Hematopoietic multipotent progenitor cell treated with erythropoietin and hydrocortisone succinate and interleukin-3 and kit ligand, for 6 days (in vitro differentiated cells): ENCODE results near the gene SAMD3.
"Not testable (repeated sequence)": the region's sequence is repeated elsewhere in the genome, so short reads cannot be mapped to it uniquely, and the experiment has no call there.

Source experiments
- DNase-seq: peaks from one replicate; pipeline ENCODE4 v3.0.0-alpha.2; 2015

The SAMD3 gene, protein sequence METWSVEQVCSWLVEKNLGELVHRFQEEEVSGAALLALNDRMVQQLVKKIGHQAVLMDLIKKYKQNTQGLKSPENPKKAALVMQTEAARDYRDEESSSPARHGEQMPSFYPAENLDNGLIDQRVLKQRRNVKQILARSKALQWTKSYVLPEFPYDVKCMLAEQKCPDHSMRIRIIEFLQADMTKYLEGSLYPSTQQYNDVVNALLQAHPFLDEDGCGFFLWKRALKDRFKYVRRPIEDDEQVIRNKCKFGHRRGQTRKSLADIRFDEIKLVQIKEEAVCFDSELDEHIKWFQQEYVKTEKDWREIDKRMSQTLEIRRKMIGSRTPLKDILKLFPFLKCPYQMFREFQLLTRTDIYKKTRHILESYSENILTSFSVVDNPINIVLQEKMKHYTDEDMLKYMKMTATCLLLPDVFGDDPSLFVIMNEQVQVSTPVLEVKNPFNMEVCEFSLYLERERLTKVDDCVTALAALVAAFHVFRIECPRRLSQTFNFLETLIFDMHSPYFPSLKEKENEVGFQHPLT

DNA sequence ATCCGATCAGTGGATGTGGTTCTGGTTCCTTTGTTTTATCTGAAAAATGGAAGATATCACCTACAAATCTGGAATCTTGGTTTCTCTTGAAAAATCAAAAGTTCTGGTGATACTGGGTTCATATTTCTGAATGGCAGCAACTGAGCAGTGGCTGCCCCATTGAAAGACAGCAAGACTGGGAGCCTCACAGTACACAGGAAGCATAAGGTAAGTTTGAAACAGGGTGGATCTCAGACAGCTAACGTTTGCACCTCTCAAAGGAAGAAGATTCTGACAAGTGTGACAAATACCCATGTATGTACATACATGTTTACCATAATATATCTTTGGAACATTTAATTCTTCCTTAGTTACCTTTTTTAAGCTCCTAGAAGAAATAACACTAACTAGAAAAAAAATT lies at the start of gene SAMD3:
Gene SAMD3, minus strand, starts transcription at position 177 of the 400 bp plus-strand sequence. CDS start 7,678 bp downstream, outside the sequence.
- DNase-seq = no peak

DNA sequence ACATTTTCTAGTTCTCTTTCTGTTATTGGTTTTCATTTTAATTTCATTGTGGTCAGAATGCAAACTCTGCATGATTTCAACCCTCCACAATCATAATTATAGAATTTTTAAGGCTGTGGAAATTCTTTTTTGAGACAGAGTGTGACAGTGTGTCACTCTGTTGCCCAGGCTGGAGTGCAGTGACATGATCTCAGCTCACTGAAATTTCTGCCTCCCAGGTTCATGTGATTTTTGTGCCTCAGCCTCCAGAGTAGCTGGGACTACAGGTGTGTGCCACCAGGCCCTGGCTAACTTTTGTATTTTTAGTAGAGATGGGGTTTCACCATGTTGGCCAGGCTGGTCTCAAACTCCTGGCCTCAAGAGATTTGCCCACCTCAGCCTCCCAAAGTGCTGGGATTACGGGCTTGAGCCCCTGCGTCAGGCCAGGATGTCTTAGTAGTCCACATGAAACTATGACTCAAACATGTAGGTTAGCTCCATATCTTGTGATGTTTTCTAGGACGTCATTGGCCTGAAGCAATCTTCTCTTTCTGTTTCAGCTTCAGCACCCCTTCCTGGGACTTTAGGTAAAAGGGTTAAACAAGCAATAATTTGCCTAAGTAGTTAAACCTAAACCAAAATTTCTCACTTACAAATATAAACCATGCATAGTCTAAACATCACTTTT lies 47.4 kb upstream of the SAMD3 start:
- no peak for DNase-seq

DNA sequence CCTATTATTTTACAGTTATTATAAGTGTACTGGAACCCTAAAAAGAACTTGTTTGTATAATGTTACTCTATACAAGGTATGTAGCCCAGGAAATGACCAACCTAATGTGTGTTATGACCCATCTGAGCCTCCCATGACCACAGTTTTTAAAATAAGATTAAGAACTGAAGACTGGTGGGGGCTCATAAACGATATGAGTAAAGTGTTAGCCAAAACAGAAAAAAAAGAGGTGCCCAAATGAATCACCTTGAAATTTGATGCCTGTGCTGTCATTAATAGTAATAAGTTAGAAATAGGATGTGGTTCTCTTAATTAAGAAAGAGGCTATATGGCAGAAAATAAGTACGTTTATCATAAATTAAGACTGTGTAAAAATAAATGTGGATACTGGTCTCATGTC lies 42.8 kb upstream of the SAMD3 start:
- DNase-seq = not testable (repeated sequence)

DNA sequence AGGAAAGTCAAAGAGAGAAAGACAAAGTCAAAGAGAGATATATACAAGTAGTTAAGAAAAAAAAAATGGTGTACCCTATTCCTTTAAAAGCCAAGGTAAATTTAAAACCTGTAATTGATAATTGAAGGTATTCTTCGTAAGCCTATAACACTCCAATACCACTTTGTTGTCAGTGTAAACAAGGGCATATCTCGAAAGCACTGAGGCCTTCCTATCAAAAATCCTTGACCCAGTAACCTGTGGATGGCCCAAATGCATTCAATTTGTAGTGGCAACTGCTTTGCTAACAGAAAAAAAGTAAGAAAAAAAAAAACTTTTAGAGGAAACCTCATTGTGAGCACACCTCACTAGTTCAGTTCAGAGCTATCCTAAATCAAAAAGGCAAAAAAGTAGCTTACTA lies 39.3 kb upstream of the SAMD3 start:
- no peak for DNase-seq

DNA sequence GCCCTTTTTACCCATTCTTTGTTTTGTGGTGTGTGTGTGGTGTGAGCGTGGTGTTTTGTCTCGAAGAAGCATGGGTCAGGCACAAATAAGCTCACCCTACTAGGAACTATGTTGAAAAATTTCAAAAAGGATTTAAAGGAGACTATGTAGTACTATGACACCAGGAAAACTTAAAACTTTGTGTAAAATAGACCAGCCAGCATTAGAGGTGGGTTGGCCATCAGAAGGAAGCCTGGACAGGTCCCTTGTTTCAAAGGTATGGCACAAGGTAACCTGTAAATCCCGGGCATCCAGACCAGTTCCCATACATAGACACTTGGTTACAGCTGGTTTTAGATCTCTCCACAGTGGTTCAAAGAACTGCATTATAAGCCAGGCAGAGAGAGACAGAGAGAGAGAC lies 38.8 kb upstream of the SAMD3 start:
- DNase-seq = not testable (repeated sequence)

DNA sequence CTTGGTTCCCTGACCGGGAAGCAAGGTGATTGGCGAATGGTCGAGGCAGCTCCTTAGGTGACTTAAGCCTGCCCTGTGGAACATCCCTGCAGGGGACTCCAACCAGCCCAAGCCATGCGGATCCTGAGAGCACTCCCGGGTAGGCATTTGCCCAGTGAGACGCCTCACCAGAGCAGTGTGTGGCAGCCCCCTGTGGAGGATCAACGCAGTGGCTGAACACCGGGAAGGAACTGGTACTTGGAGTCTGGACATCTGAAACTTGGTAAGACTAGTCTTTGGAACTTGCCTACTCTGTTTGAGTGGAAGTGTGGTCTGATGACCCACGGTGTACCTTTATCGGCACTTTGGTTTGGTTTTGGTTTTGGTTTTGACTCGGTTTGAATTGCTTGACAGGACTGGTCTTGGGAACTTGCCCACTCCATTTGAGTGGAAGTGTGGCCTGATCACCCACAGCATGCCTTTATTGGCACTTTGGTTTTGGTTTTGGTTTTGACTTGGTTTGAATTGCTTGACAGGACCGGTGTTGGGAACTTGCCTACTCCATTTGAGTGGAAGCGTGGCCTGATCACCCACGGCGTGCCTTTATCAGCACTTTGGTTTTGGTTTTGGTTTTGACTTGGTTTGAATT lies 38.0 kb upstream of the SAMD3 start:
- not testable (repeated sequence) for DNase-seq

DNA sequence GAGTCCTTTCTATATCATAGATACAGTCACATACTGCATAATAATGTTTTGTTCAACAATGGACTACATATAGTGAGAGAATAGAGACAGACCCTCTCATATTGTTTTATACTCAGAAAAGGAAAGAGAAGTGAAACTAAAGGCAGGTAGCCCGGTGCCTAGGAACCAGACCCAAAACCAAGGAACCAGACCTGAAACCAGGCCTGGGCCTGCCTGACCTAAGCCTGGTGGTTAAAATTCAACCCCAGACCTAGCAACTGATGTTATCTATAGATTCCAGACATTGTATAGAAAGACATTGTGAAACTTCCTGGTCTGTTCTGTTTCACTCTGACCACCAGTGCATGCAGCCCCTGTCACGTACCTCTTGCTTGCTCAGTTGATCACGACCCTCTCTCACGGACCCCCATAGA lies 37.3 kb upstream of the SAMD3 start:
- not testable (repeated sequence) for DNase-seq

DNA sequence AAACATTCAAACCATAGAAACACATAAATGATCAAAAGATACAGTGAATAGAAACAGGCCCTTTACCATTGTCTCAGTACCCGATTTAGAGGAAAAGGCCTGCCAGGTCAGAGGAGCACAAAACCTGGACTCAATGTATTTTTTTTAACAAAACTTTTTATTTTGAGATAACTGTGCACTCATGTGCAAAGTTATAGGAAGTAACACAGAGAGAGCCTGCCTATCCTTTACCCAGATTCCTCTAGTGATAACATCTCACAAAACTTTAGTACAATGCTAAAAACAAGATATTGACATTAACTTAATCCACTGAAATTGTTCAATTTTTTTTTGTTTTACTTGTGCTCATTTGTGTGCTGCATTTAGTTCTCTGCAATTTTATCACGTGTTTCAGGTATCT lies 36.8 kb upstream of the SAMD3 start:
- no peak for DNase-seq

DNA sequence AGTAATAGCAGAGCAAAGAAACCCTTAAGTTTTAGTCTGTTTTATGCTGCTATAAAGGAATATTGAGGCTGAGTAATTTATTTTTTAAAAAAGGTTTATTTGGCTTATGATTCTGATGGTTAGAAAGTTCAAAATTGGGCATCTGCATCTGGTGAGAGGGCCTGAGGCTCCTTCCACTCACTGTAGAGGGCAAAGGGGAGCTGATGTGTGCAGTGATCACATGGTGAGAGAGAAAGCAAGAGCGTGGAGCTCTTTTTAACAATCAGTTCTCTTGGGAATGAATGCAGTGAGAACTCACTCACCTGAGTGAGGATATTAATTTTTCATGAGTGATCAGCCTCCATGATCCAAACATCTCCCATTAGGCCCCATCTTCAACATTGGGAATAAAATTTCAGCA lies 36.4 kb upstream of the SAMD3 start:
- no peak for DNase-seq

DNA sequence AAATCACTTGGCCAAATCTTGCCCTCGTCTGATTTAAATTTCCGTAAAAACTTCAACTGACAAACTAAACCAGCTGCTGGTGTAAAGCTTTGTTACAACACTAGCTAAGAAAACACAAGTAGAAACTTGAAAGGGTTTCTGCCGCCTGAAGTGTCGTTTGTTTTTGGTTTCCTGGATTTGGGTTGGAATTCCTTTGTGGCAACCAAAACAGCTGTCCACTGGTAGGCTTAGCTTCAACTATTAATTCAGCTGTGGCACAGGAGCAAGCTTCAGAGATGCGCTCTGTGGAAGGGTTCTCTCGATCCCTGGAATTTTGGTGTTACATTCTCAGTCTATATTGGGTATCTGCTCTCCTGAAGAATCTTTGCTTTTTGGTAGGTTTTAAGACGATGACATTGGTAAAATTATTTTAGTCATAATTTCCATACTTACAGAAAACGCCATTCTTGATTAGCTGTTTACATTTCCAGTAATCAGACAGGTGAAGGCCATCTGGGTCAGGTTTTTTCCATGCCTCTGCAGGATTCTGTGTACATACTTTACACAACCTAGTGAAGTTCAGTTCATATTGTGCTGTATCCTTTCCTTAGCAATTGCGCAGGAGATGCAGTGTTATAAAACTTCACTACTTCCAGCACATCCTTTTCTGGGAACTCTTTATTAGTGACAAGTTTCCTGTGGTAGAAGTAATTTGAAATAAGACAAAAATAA lies 29.9 kb upstream of the SAMD3 start:
- DNase-seq = no peak

DNA sequence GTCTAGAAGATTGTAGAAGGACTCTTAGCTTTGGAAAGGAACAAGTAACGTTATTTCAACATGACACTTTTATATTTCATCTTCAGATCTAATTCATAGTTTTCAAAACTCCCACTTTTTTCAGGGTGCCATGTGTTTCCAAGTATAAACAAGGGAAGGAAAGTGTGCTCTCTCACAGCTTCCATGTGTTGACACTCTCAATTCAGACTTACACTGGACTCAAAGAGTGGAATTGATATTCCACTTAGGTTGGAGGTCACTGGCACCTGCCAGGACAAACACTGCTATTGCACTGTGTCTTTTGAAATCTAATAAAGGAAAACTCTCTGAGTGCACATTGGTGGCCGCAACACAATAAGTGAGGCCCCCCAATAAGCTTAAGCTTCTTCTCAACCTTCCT lies 22.5 kb upstream of the SAMD3 start:
- DNase-seq = no peak

DNA sequence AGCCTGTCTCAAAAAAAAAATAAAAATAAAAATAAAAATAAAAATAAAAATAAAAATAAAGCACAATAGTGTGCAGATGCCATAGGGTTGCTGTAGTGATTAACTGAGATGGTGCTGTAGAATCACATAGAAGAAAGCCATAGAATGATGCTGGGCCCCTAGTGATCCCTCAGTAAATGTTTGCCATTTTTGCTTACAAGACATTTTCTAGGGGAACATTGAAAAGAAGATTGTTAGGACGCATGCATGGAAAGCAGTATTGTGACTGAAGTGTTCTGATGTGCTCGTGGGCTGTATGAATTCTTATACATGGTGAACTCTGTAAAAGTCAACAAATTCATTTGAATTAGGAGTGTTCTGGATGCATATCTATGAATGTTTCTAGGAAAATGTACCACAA lies 22.0 kb upstream of the SAMD3 start:
- no peak for DNase-seq

DNA sequence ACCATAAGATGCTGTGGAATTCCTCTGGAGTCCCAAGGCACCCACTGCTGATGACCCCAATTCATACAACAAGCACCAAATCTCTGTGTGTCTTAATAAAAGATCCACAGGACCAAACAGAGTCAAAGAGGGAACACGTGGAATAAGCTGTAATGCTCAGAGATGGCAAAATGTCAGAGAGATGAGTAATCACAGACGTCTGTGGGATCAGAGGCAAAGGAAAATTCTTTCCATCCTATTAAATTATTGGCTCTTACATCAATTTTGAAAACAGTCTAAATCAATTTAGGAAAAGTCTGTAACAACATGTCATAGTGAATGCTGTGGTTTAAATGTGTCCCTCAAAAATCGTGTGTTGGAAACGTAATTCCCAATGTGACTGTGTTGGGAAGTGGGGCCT lies 17.5 kb upstream of the SAMD3 start:
- no peak for DNase-seq

DNA sequence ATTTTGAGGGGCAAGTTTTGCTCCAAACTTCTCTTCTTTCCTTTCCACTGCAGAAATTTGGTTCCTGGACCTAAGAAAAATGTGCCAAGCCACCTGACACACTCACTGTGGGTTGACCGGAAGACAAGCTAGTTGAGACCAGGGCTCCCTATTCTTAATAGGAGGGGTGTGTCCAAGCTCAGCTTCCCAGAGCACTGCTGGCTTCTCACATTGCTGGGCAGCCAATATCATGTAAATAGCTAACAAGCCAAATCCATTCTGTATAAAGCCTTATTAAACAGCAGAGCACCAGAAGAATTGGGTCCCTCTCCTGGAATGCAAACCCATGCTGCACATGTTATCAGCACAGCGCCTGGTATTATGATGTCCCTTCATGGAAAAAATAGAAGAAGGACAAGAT lies 17.0 kb upstream of the SAMD3 start:
- DNase-seq = no peak

DNA sequence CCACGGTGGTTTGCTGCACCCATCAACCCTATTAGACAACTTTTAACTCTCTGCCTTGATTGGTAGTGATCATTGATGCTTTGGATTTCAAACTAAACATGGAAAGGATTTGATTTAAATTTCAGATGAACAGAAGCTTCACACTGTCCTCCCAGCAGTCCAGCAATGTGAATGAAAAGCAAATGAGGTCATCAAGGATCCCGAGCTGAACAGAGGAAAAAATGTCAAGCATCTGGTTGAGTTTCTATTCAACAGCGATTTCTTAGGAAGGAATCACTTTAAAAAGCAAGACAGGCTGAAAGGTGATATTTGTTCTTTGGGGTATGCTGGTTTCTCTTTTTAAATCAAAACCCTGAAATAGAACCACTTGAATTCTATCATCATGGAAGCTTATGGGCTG lies 10.6 kb upstream of the SAMD3 start:
- no peak for DNase-seq

DNA sequence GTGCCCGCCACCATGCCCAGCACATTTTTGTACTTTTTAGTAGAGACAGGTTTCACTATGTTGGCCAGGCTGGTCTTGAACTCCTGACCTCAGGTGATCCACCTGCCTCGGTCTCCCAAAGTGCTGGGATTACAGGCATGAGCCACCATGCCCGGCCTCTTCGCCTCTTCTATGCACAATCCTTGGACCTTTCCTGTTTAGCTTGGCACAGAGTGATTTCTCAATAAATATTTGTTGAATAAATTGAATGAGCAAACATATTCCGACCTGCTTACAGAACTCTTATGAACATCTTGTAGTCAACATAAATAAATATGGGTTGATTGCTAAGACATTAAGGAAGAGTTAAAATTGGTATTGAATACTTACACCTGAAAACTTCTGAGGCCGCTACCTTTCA lies 7.8 kb upstream of the SAMD3 start:
- DNase-seq = not testable (repeated sequence)

DNA sequence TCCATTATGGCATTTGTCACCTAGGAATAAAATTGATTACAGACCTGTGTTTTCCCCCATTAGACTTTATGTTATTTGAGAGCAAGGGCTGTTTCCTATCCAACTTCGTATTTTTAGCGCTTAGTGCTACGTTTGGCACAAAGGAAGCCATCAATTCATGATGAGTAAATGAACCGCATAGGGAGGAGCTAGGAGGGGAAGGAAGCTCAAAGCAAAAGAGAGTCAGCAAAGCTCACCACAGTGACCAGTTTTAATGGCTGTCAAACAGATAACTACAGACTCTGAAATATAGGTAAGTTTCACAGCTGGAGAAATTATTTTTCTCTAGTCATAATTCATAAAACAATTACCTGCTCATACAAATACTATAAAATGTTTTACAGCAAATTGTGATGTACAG lies 6.9 kb upstream of the SAMD3 start:
- DNase-seq = no peak

DNA sequence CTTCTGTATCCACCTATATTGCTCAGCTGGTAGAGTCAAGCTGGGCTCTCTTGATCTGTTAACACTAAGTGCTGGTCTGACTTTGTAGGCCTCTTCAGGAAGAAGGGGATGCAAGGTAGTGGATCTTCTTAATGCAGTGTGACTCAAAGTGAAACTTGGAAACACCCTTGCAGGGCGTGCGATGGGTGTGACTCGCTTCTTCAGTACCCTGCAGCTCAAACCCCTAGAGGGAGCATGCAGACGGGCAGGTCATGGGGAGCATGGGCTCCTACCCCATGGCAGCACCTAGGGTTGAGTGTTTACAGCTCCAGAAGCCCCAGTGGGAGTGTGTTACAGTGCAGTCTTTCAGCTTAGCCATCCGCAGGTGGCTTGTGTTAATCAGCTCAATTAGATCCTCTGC lies 757 bp upstream of the SAMD3 start:
- DNase-seq = peak; percentile 45

DNA sequence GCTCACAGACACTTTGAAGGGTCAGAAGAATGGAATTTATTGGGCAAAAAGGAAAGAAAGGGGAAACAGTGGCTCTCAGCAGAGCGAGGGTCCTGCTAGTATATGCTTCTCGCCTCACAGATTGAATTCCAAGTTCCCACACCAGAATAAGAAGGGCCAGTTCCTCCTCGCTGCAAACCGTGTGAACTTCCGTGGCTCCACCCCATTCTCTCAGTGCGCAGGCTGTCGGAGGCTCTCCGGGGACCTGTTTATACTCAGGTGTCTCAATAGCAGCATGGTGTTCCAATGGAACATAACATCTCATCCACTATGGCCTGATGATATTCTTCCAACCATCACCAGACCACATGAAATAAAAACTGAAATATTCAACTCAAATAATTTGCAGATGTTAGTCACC lies 4.6 kb downstream of the SAMD3 start:
- DNase-seq = no peak

DNA sequence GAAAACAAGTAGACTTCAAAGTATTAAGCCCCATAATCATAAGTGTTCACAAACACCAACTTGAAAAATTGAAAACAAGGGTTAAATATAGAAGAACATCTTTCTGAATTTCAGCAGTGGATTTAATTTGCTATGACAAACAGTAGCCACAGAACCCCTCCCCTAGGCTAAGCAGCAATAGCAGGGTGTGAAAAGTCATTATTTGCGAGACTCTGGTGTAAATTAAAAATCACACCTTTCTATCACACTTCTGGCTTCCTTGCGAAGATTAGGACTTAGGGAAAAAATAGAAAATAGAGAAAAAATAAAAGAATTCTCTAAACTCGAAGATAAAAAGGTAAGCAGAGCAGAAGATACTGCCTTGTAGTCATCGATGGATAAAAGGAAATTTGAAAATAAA lies 6.1 kb downstream of the SAMD3 start:
- no peak for DNase-seq

DNA sequence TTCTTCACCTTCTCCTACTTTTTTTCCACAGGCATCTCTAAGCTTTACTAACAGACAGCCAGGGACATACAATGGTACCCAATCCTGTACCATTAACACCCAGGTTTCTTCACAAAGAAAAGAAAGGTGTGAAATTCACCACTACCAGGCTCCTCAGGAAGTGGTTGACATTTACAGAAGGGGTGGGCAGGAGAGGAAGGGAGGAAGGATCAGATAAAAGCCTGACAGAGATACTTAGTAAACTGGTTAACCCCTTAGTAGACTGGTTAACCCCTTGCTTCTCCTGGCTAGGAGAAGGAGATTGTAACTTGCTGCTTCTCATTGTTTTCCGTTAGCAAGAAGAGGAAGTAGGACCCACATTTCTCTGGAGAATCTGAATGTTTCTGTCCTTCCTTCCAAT lies 7.2 kb downstream of the SAMD3 start:
- peak; percentile 46 for DNase-seq

DNA sequence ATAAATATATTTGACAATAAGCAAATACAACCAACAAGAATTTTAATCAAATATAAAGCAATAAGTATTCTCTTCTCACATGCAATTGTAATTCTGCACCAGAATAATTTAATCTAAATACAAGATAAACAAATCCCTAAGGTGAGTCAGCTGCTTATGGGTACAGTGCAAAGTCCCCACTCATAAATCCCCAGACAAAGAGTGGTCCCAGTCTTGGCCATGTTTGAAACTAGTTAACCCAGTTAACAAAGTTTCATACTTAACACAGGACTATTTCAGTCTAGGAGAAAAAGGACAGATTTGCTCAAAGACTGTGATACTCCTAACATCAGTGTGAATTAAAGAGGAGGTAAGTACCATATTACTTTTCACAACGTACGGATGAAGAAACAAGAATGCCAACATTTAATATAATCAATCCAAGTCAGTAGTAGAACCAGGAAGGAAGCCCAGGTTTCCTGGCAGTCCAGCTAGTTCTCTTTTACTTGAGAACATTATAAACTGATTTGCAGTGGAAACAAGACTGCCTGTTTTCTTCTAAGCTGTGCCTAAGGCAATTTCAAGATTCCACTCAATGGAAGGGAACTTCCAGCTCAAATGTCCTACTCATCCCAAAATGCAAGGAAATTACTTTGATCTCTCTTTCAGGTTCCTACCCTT lies 10.4 kb downstream of the SAMD3 start:
- DNase-seq = no peak

DNA sequence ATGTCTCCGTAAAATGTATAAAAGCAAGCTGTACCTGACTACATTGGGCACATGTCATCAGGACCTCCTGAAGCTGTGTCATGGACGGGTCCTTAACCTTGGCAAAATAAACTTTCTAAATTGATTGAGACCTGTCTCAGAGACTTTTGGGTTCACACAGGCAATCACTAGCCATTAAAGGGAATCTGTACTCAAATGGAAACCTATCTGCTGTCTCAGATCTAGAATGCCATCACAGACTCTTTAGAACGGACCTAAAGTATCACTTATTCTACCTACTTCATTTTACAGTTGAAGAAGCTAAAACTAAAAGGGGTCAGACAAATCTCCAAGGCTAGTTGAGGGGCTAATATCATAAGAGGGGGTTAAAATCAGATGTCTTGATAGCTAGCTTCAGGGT lies 11.1 kb downstream of the SAMD3 start:
- DNase-seq = no peak
